GM21528 (cell line): ENCODE measurements around the gene TBKBP1.
A peak's percentile ranks its signal among the peaks of the same experiment; 100 is the strongest.
"Not testable (repeated sequence)": the region's sequence is repeated elsewhere in the genome, so short reads cannot be mapped to it uniquely, and the experiment has no call there.

Experiments
- ATAC-seq: cut with Tn5 transposase; IDR thresholded peaks from one replicate; pipeline ENCODE4 v1.9.1; 2021; ENCODE audit warnings: mild to moderate bottlenecking, moderate library complexity; ENCODE audit not compliant: unreplicated experiment, low FRiP score

TBKBP1 gene

DNA sequence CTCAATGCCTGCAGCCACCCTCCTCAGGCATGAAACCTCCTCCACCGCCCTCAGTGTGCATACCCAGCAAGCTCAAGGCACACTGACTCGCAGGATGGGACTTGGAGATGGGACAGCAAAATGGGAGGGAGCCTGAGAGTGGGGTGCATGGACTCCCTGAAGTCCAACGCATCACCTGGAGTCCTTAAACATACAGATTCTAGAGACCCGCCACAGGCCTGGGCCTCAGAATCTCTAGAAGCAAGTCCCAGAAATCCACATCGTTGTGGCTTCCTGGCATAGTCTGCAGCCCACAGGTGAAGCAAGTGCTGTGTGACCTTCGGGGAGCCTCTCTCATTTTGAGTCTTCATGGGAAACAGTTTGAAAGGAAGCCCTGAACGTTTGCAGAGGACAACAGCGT, 35.5 kb downstream of the TBKBP1 start:
- no peak for ATAC-seq

DNA sequence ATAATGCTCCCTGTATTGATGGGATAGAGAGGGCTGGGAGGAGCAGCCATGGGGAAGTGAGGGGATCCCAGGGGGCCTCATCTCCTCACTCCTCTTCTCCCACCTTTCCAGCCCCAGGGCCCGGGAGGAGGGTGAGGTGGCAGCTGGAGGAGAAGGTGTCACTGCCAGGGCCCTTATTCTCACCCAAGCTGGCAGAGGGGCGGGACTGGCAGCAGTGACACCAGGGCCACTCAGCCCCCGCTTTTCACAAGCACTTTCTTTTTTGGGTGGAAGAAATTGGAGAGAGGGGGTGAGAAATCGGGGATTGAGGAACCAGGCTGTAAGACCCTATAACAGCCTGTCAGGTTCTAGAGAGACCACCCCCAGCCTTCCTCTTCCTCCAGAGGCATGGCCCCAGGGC, 36.7 kb downstream of the TBKBP1 start:
- no peak for ATAC-seq

DNA sequence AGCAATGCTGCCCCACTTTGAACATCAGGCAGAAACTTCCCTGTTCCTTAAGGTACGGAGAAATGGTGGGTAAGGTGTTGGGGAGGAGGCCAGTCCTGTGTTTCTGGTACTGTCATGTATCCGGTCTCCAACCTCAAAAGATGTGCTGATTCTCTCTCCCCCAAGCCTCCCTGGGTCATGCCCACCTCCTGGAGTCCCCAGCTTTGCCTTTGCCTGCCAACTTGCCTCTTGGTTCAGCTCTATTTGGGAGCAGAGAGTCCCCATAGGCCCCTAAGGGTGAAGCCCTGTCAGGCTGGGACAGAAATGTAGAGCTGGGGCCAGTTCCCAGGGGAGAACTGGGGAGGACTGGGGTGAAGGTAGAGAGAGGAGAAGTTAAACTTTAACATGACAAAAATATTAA, 37.4 kb downstream of the TBKBP1 start:
- ATAC-seq, result no peak

DNA sequence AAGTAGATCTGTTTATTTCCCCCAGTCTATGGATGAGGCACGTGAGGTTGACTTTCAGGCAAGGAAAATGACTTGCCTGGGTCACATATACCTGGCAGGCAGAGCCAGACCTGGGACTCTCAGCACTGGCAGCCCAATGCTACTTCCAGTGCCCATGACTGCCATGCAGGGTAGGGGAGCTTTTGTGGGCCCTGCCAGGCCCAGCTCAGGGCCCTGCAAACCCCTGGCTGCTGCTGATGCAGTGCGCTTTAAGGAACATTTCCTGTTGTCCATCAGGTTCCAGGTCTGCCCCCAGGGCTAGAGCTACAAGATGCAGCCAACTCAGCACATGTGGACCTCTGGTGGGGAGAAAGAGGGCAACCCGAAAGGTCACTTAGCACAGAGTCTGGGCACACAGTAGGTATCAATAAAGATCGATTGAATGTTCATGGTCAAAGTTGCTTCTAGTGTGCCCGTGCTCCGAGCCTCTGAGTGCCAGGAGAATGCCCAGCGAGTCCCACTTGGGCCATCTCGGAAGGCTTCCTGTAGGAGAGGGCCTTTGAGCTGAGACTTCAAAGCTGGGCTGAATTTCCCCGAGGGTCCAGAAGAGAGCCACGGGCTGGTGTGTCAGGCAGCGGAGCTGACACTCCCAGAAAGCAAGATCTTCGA, 38.6 kb downstream of the TBKBP1 start:
- ATAC-seq, result no peak

DNA sequence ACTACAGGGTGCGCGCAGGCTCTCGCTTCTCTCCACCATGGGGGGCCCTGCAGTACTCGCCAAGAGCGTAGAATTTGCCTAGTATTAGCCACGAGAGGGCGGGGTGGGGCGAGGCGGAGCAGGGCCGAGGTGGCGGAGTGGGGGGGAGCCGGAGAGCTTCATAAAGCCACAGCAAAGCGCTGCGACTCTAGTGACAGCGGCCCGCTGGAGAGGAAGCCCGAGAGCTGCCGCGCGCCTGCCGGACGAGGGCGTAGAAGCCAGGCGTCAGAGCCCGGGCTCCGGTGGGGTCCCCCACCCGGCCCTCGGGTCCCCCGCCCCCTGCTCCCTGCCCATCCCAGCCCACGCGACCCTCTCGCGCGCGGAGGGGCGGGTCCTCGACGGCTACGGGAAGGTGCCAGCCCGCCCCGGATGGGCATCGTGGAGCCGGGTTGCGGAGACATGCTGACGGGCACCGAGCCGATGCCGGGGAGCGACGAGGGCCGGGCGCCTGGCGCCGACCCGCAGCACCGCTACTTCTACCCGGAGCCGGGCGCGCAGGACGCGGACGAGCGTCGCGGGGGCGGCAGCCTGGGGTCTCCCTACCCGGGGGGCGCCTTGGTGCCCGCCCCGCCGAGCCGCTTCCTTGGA, 39.2 kb downstream of the TBKBP1 start, which contains the start of gene TBX21:
Gene TBX21, plus strand, starts transcription at position 190 of the 627 bp plus-strand sequence. Its CDS starts 219 bp downstream, at position 409.
- ATAC-seq, result peak; percentile 63

DNA sequence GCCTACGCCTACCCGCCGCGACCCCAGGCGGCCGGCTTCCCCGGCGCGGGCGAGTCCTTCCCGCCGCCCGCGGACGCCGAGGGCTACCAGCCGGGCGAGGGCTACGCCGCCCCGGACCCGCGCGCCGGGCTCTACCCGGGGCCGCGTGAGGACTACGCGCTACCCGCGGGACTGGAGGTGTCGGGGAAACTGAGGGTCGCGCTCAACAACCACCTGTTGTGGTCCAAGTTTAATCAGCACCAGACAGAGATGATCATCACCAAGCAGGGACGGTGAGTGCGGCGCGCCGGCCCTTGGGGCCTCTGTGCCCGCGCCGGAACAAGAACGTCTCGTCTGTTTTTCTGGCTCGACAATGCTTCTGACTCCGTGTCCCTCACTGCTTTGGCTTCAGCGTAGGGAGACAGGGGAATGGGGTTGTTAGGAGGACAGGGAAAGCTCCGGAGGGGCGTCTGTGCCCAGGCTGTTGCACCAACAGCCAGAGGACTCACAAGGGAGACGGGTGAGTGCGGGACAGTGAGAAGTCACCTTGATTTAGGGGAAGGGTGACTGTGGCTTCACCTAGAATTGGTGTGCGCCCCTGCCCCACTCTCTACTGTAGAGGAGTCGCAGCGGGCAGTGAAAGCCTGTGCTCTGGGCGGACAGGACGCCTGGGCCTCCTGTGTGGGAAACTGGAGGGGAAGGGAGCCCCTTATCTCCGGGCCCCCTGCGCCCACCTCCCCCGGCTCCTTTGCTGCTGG, 39.9 kb downstream of the TBKBP1 start:
- peak; percentile 18 for ATAC-seq

DNA sequence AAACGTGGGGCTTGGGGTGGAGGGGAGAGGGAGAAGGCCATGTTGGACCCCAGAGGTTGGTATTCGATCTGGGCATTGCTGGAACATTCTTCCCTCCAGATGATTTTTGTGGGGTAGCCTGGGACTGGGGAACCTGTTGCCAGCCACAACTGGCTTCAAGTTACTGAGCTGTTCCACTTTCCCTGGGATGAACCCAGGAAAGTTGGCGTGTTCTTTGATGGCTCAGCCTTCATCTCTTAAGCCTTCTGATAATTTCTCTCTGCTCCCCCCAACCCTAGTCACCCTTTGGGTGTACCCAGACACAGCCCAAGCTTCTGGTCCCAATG, 41.1 kb downstream of the TBKBP1 start:
- no peak for ATAC-seq

DNA sequence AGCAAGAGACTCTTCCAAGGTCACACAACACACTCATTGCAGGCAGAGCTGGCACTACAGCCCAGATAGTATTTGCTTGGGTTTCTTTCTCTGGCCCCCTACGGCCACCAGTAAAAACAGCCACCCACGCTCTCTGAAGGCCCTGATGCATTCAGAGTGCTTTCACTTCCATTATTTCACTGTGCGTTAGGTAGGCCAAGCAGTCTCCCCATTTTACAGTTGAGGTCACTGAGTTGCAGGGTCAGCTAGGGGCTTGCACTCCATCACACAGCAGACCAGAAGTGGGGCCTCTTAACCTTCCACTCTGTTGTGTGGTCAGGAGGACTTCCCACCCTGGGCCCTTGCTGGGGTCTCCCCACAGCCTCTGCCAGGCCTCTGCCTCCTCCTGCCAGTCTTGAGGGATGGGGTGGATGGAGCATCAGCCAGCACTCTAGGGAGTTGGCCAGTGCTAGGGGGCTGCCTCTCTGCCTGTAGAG, 41.6 kb downstream of the TBKBP1 start:
- no peak for ATAC-seq

DNA sequence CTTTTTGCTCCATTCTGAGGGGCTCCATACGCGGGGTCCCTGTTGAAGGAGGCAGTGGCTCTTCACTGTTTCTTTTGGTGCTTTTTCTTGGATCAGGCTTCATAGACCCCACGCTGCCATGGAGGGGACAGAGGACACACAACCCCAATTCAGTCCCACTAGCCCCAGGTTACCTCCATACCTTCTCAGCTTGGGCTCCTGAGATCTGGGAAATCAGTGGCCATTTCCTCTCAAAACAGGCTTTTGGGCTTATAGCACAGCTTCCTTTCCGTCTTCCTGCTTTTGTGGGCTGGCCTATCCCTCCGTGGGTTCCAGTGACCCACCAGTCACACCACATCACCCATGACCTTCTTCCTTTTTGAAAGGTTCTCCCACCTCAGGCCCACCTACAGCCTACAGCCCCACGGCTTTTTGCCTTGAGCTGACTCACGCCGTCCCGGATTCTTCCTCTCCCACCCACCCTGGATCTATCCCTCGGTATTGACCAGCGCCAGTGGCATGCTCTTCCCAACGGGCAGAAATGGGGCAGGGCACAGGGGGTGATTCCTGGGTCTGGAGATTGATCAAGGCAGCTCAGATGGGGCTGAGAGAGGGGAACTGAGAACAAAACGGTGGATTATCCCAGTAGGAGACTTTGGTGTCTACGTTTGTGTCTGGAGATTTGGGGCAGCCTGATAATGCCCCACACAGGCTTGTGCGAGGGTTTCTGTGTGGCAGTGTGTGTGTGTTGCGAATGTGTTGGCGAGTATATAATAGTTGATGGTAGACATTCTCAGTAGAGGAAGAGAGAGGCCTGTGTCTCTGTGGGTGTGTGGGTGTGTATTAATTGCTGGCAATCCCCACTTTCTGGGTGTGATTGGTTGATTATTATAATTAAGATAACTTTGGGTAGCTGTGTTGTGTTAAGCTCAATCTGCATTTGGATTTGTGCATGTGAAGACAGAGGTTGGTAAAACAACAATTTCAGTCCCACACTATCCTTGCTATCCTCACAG, 42.8 kb downstream of the TBKBP1 start:
- no peak for ATAC-seq

DNA sequence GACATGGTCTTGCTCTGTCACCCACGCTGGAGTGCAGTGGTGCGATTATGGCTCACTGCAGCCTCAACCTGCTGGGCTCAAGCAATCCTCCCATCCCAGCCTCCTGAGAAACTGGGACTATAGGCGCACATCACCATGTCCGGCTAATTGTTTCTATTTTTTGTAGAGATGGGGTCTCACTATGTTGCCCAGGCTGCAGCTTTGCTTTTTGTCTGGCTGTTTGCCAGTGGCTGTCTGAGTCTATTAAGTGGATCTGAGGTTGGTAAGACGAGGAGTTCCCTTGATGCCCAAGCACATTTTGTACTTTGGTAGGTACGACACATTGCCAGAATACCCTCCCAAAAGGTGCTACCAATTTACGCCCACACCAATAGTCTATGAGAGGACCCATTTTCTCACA, 44.2 kb downstream of the TBKBP1 start:
- ATAC-seq, result no peak

DNA sequence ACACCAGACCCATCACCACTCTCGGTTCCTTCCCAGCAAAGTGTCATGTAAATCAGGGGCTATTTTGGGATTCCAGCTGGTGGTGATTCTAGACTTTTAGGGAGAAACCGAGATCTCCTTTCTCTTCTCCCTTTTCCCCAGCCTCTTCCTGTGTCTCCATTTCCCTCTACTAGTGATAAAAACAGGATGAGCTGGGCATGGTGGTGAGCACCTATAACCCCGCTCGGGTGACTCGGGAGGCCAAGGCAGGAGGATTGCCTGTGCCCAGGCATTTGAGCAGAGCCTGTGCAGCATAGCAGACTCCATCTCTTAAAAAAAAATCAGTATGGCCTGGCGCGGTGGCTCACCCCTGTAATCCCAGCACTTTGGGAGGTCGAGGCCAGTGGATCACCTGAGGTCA, 45.2 kb downstream of the TBKBP1 start:
- no peak for ATAC-seq

DNA sequence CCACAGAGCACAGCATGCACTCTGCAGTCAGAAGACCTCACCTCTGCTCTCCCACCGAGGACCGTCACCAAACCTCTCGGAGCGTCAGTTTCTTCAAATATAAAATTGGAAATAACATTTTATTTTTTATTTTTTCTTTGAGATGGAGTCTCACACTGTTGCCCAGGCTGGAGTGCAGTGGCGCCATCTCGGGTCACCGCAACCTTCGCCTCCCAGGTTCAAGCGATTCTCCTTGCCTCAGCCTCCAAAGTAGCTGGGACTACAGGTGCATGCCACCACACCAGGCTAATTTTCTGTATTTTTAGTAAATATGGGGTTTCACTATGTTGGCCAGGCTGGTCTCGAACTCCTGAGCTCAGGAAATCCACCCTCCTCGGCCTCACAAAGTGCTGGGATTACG, 46.0 kb downstream of the TBKBP1 start:
- ATAC-seq, result not testable (repeated sequence)

DNA sequence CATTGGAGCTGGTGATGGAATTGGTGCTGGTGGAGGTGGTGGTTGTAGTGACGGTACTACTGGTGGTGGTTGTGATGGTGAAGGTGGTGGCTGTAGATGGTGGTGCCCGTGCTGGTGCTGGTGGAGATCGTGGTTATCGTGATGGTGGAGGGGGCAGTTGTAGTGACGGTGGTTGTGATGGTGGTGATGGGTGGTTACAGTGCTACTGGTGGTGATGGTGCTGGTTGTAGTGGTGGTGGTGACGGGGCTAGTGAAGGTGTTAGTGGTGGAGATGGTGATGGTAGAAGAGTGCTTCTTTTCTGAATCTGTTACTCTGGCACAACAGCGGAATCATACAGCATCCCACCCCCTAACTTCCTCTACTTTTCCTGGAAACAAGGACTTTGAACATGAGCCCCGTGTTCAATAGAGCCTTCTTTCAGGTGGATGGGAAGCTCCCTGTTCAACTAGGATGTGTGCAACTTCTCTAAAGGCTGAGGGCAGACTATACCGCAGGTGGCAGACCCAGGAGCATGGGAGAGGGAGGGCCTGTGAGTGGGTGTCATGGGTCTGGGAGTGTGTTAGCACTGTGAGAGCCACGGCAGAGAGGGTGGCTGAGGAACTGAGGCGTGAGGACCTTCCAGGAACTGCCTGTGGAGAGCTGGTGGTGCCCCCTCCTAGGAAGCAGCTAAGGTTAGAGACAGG, 47.3 kb downstream of the TBKBP1 start:
- ATAC-seq, result no peak

DNA sequence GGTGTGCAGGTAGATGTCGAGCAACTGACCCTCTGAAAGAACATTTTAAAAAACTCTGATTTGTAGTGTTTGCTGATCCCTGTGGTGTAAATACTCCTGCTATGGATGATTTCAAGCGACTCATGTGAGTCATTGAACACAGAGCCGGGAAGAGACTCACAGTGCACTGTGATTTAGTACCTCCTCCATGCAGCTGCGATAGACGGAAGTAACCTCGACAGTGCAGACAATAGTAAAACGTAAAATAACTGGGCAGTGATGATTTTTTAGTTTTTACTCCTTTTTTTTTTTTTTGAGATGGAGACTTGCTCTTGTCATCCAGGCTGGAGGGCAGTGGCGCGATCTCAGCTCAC, 47.8 kb downstream of the TBKBP1 start:
- no peak for ATAC-seq

DNA sequence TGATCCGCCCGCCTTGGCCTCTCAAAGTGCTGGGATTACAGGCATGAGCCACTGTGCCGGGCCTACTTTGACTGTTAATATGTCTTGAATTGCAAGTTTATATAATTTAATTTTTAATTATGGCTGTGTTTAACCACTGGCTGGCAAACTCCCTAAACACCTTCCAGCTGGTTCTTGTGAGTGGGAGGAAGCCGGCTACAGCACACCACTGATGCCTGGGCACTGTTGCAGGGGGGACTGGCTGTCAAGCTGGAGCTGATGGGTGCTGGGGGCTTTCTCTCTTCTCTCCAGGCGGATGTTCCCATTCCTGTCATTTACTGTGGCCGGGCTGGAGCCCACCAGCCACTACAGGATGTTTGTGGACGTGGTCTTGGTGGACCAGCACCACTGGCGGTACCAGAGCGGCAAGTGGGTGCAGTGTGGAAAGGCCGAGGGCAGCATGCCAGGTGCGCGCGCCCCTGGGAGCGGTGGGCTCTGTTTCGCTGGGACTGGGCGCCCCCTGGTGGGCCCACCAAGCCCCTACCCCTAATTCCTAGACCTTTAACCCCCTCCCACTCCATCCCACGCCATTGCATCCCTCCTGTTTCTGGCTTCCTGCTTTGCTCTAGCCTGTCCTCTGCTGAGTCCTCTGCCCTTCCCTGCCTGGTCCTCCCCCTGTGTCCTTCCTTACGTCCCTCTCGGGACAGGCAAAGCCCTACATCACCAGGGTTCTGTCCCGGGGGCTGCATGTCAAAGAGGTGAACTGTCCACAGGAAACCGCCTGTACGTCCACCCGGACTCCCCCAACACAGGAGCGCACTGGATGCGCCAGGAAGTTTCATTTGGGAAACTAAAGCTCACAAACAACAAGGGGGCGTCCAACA, 48.6 kb downstream of the TBKBP1 start:
- no peak for ATAC-seq

DNA sequence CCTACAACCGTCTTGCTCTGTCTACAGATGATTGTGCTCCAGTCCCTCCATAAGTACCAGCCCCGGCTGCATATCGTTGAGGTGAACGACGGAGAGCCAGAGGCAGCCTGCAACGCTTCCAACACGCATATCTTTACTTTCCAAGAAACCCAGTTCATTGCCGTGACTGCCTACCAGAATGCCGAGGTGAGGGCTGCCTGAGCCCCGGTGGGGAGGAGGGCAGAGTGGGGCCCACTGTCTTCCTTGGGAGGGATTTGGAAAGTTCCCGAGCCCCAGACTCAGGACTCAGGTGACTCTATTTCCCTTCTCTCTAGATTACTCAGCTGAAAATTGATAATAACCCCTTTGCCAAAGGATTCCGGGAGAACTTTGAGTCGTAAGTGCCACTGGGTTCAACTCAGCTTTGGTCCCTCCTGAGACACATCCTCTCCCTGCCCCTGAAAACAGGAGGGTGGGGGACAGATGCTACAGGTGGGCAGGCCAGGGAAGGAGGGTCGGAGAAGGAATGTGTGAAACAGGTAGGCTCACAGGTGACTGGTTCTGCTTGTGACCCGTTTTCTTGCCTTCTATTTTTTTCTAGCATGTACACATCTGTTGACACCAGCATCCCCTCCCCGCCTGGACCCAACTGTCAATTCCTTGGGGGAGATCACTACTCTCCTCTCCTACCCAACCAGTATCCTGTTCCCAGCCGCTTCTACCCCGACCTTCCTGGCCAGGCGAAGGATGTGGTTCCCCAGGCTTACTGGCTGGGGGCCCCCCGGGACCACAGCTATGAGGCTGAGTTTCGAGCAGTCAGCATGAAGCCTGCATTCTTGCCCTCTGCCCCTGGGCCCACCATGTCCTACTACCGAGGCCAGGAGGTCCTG, 50.4 kb downstream of the TBKBP1 start:
- ATAC-seq, result no peak

DNA sequence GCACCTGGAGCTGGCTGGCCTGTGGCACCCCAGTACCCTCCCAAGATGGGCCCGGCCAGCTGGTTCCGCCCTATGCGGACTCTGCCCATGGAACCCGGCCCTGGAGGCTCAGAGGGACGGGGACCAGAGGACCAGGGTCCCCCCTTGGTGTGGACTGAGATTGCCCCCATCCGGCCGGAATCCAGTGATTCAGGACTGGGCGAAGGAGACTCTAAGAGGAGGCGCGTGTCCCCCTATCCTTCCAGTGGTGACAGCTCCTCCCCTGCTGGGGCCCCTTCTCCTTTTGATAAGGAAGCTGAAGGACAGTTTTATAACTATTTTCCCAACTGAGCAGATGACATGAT, 51.0 kb downstream of the TBKBP1 start:
- ATAC-seq, result no peak

DNA sequence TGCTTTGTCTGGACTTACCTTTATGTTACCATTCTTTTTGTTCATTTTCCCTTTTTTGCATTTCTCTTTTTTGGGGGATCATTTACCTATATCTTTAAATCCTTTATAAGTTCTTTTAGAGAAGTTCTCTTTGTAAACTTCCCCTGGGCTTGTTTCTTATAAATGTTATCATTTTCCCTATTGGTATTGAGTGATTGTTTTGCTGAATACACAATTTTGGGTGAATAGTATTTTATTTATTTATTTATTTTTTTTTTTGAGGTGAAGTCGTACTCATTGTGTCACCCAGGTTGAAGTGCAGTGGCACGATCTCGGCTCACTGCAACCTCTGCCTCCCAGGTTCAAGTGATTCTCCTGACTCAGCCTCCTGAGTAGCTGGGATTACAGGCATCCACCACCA, 57.5 kb downstream of the TBKBP1 start:
- ATAC-seq, result no peak
